Epithelial cell of proximal tubule (primary cell): Measurements from ENCODE around the gene MTMR12. TPM values are rescaled to one million over a fixed set of nuclear protein-coding genes. Genes with fewer than 3 reads are reported as not detected.

Source experiments
- DNase-seq: peaks from one replicate; pipeline ENCODE4 v3.0.0-alpha.2; 2011; ENCODE audit warnings: low read depth
- H3K4me3 ChIP-seq: 2 replicates; pipeline ENCODE4 v1.5.1; 2011; ENCODE audit warnings: low read depth, mild to moderate bottlenecking, low read length
- CTCF ChIP-seq: conservative IDR thresholded peaks from 2 replicates; pipeline ENCODE4 v1.5.1; 2012; ENCODE audit warnings: low read depth, mild to moderate bottlenecking, low read length
- total RNA-seq: library from RNA; depleted of rRNA; stranded (reverse); fragments of >200 nt; gene quantifications from 2 replicates; pipeline ENCODE4 v1.2.3, GENCODE V29; 2015

MTMR12 gene
- total RNA-seq, 1 donor from 2014 or later: 19.1 TPM

- H3K4me3 ChIP-seq: no peak overlapping the region
- no peak for DNase-seq
- no peak for TF ChIP-seq CTCF
Measured at GRCh38 chr5:32272746-32273145, 40.0 kb downstream of the MTMR12 start.

- DNase-seq: no peak
- TF ChIP-seq CTCF: no peak
- H3K4me3 ChIP-seq: no peak overlapping the region
Measured at GRCh38 chr5:32270946-32271345, 41.8 kb downstream of the MTMR12 start.

- TF ChIP-seq CTCF: no peak
- H3K4me3 ChIP-seq: no peak overlapping the region
- no peak for DNase-seq
Measured at GRCh38 chr5:32270178-32270577, 42.6 kb downstream of the MTMR12 start.

GRCh38 chr5:32265902-32266301, 46.8 kb downstream of the MTMR12 start:
- DNase-seq: no peak
- TF ChIP-seq CTCF: no peak
- no peak overlapping the region for H3K4me3 ChIP-seq

GRCh38 chr5:32264957-32265572, 47.7 kb downstream of the MTMR12 start:
- no peak for DNase-seq
- TF ChIP-seq CTCF: no peak
- no peak overlapping the region for H3K4me3 ChIP-seq

- TF ChIP-seq CTCF: no peak
- no peak overlapping the region for H3K4me3 ChIP-seq
- DNase-seq: no peak
Measured at GRCh38 chr5:32263684-32264083, 49.1 kb downstream of the MTMR12 start.

- DNase-seq: no peak
- no peak overlapping the region for H3K4me3 ChIP-seq
- TF ChIP-seq CTCF: no peak
Measured at GRCh38 chr5:32261198-32261597, 51.5 kb downstream of the MTMR12 start.
